SH-SY5Y (cell line): Measurements from ENCODE around the gene PHEX.

Experiments
- GATA2 ChIP-seq: IDR thresholded peaks from 2 replicates; pipeline ENCODE4 v1.6.1; 2011; ENCODE audit warnings: mild to moderate bottlenecking, low read depth, low read length
- GATA3 ChIP-seq: IDR thresholded peaks from 2 replicates; pipeline ENCODE4 v1.6.1; 2011; ENCODE audit warnings: low read depth, mild to moderate bottlenecking, low read length, moderate library complexity

- no peak for TF ChIP-seq GATA2
- no peak for TF ChIP-seq GATA3
Observed at GRCh38 chrX:22128961-22129360, 96.8 kb downstream of the PHEX start.
